Stimulated activated CD8-positive, alpha-beta memory T cell treated with anti-CD3 and anti-CD28 coated beads, Interleukin-7, amount 100 ng/mL, for 48 hours (primary cell): Measurements from ENCODE around the gene NOTCH3.
A peak's percentile ranks its signal among the peaks of the same experiment; 100 is the strongest.

Experiments
- DNase-seq, 2 donors: peaks; one replicate each; pipeline ENCODE4 v3.0.0-alpha.2; 2020; ENCODE audit warnings: low read depth in 1 of 2; ENCODE audit errors: extremely low read depth in 1 of 2

NOTCH3 gene

GRCh38 chr19:15169541-15170285 lies 31.1 kb downstream of the NOTCH3 start:
- DNase-seq = no peak

GRCh38 chr19:15166700-15167099 lies 34.1 kb downstream of the NOTCH3 start:
- DNase-seq = no peak

GRCh38 chr19:15161028-15161984 lies 39.5 kb downstream of the NOTCH3 start:
- no peak for DNase-seq

- no peak for DNase-seq
These were observed 41.5 kb downstream of the NOTCH3 start for GRCh38 chr19:15159251-15159650.

GRCh38 chr19:15156391-15156790 lies 44.4 kb downstream of the NOTCH3 start:
- no peak for DNase-seq

DNA sequence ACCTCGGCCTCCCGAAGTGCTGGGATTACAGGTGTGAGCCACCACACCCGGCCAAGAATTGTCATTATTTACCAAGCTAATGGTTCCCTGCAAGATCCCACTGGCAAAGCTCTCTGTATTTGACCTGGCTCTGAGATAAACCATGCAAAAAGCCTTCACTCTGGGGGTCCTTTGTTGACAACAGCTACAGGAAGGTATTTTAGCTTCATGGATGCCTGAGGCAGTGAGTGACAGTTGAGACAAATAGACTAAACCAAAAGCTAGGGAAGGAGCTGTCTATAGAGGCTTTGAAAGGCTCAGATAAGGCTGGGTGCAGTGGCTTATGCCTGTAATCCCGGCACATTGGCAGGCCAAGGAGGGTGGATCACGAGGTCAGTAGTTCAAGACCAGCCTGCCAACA lies 45.5 kb downstream of the NOTCH3 start:
- DNase-seq = no peak

- DNase-seq = no peak
These were observed 46.7 kb downstream of the NOTCH3 start for GRCh38 chr19:15154002-15154612.

DNA sequence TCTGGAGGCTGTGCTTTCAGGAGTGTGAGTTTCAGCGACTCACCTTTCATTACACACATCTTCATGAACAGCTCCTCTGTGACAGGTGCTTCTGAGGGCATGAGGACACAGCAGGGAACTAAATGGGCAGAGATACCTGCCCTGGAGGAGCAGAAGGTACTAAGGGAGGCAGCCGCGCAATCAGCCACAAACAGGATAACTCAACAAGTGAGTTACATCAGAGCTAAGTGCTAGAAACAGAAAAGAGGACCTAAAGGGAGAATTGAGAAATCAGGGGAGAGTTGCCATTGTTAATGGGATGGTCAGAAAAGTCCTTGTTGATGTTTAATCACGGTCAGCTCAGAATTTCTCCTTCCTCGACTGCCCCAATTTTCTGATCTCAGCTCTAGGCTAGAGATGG lies 51.1 kb downstream of the NOTCH3 start:
- DNase-seq = no peak

DNA sequence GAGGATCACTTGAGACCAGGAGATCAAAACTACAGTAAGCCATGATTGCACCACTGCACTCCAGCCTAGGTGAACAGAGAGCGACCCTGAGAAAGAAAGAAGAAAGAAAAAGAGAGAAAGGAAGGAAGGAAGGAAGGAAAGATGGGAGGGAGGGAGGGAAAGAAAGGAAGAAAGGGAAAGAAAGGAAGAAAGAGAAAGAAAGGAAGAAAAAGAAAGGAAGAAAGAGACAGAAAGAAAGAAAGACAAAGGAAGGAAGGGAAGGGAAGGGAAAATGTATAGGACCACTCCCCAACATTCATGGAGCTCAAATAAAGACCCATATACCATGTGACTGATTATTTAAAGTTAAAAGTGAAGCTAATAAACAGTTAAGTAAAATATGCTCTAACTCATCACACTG lies 53.7 kb downstream of the NOTCH3 start:
- no peak for DNase-seq

DNA sequence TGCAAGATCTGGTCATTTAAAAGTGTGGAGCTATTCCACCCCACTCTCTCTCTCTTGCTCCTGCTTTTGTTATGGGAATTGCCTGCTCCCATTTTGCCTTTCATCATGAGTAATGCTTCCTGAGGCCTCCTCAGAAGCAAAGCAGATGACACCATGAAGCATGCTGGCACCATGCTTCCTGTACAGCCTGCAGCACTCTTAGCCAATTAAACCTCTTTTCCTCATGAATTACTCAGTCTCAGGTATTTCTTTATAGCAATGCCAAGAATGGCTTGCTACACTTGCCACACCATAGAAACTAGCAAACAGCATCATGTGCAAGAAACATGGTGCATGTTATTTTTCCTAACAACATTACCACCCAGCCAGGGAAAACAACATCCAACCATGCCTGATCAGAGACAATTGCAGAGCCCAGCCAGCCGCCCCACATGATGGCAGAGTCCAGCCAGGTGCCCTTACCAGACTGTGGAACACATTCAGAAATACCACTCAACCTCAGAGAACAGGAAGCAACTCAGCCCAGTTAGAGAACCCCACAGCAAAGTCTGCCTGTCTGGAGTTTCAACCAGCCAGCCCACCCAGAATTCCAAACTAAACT lies 56.6 kb downstream of the NOTCH3 start:
- no peak for DNase-seq

GRCh38 chr19:15142313-15142712 lies 58.5 kb downstream of the NOTCH3 start:
- DNase-seq = no peak

DNA sequence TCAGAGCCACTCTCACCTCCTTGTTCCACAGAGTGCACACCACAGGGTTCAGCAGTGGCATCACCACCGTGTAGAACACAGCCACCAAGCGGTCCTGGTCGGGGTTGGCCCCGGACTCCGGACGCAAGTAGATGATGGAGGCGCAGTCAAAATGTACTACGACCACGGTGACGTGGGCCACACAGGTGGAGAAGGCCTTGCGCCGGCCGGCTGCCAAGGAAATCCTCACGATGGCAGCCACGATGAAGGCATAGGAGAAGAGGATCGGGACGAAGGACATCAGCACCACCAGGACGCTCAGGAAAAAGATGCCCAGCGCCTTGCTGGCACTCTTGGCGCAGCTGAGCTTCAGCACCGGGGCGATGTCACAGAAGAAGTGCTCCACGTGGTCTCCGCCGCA lies 59.7 kb downstream of the NOTCH3 start:
- no peak for DNase-seq

GRCh38 chr19:15138427-15138826 lies 62.4 kb downstream of the NOTCH3 start:
- no peak for DNase-seq

DNA sequence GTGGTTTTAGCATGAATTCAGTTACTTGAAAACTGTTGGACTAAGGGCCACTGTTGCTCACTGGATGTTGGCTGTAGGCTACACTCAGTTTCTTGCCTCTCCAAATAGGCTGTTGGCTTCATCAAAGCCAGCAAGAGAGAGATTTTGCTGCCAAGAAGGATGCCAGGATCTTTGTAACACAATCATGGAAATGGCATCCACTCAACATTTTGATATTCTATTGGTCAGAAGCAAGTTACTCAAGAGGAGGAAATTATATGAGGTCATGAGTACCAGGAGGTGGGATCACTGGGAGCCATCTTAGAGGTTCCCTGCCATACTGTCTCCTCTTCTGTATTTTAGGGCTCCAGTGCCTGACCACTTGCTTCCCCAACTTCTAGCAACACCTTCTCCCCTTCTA lies 63.0 kb downstream of the NOTCH3 start:
- no peak for DNase-seq

GRCh38 chr19:15136234-15136954 lies 64.4 kb downstream of the NOTCH3 start:
- no peak for DNase-seq

GRCh38 chr19:15129856-15130585 lies 70.8 kb downstream of the NOTCH3 start:
- peak in 1 of 2 donors; percentile 32 for DNase-seq

DNA sequence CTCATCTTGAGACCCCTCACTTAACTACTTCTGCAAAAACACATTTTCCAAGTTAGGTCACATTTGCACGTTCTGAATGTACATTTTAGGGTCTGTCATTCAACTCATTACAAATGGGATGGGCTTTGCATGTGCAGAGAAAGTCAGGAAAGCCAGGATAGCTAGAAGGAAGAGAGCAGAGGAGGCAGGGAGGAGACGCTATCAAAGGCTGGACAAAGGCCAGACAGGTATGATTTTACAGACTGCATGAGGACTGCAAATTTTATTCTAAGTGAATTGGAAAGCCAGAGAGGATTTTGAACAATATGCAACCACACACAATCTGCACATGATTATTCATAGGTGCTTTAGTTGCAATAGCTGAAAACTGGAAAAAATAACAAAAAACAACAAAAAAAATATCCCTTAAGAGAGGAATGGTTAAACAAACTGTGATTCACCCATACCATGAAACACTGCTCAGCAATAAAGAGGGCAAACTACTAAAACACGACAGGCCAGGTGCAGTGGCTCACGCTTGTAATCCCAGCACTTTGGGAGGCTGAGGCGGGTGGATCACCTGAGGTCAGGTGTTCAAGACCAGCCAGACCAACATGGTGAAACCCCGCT lies 72.5 kb downstream of the NOTCH3 start:
- DNase-seq = no peak

GRCh38 chr19:15126131-15126910 lies 74.5 kb downstream of the NOTCH3 start:
- no peak for DNase-seq
